IMR-90 (cell line): ENCODE data around the gene MAGI1. TPM values are rescaled to one million over a fixed set of nuclear protein-coding genes. Genes with fewer than 3 reads are reported as not detected.

Source experiments
- ATAC-seq: fragments of 200-7000 bp; cut with Tn5 transposase; 2 replicates; pipeline ENCODE4 v1.9.1; 2020; ENCODE audit warnings: low read depth, mild to moderate bottlenecking, moderate library complexity
- BruUV-seq: library from RNA; stranded (reverse); fragments of 400-500 nt; replicated peaks from 2 replicates; lab custom pipeline; 2021; lab: Mats Ljungman, UMichigan
- CTCF ChIA-PET: fragments of 300-600 bp; formaldehyde crosslinking; extraction: SDS; loops from one replicate; lab custom pipeline; 2021; ENCODE audit warnings: antibody characterized with exemption; lab: Yijun Ruan, JAX
- POLR2A ChIA-PET: fragments of 300-600 bp; sonication (Branson Sonifier 250); formaldehyde crosslinking; loops from one replicate; lab custom pipeline; 2022; ENCODE audit warnings: antibody characterized with exemption; ENCODE audit not compliant: unreplicated experiment; lab: Charles Lee
- DNase-seq: peaks from one replicate; pipeline ENCODE4 v3.0.0; 2013
- H2AFZ ChIP-seq: replicated peaks from 2 replicates; pipeline ENCODE3; 2013; ENCODE audit warnings: low read length, mild to moderate bottlenecking; ENCODE audit not compliant: poor library complexity
- H2AK5ac ChIP-seq: 2 replicates; pipeline ENCODE4 v1.6.1; 2013; ENCODE audit warnings: low read depth, low read length, inconsistent platforms
- H2AK9ac ChIP-seq: replicated peaks from 2 replicates; pipeline ENCODE3; 2013; ENCODE audit warnings: mild to moderate bottlenecking, low read depth, low read length, moderate library complexity; ENCODE audit not compliant: poor library complexity
- H2BK120ac ChIP-seq: 2 replicates; pipeline ENCODE4 v1.6.1; 2013; ENCODE audit warnings: low read depth, low read length, inconsistent platforms
- H2BK15ac ChIP-seq: 3 replicates; pipeline ENCODE4 v1.6.1; 2013; ENCODE audit warnings: low read depth, low read length, inconsistent platforms
- H2BK20ac ChIP-seq: 2 replicates; pipeline ENCODE4 v1.6.1; 2013; ENCODE audit warnings: low read depth, mild to moderate bottlenecking, inconsistent platforms, low read length, moderate library complexity
- H2BK5ac ChIP-seq: 2 replicates; pipeline ENCODE4 v1.6.1; 2013; ENCODE audit warnings: mild to moderate bottlenecking, low read depth, low read length, inconsistent platforms; ENCODE audit not compliant: poor library complexity, severe bottlenecking
- H3K14ac ChIP-seq: replicated peaks from 2 replicates; pipeline ENCODE4 v1.6.1; 2013; ENCODE audit warnings: low read depth, low read length, inconsistent platforms
- H3K18ac ChIP-seq: 2 replicates; pipeline ENCODE4 v1.6.1; 2013; ENCODE audit warnings: low read depth, low read length, control low read depth
- H3K23ac ChIP-seq: 2 replicates; pipeline ENCODE4 v1.6.1; 2013; ENCODE audit warnings: low read depth, low read length, inconsistent platforms
- H3K27ac ChIP-seq: 2 replicates; pipeline ENCODE4 v1.5.1; 2013; ENCODE audit warnings: mild to moderate bottlenecking, control low read depth, low read length; ENCODE audit not compliant: insufficient read depth
- H3K27me3 ChIP-seq: 2 replicates; pipeline ENCODE4 v1.6.1; 2013; ENCODE audit warnings: low read length; ENCODE audit not compliant: control insufficient read depth, insufficient read depth
- H3K36me3 ChIP-seq: 2 replicates; pipeline ENCODE4 v1.6.1; 2013; ENCODE audit warnings: low read length, mixed read lengths; ENCODE audit not compliant: control insufficient read depth, insufficient read depth
- H3K4ac ChIP-seq: 2 replicates; pipeline ENCODE4 v1.6.1; 2013; ENCODE audit warnings: low read depth, low read length, inconsistent platforms
- H3K4me1 ChIP-seq: 2 replicates; pipeline ENCODE4 v1.6.1; 2013; ENCODE audit warnings: low read length, mixed read lengths; ENCODE audit not compliant: control insufficient read depth, insufficient read depth
- H3K4me2 ChIP-seq: 2 replicates; pipeline ENCODE4 v1.6.1; 2013; ENCODE audit warnings: low read depth, mild to moderate bottlenecking, control low read depth, low read length, moderate library complexity
- H3K4me3 ChIP-seq: 2 replicates; pipeline ENCODE4 v1.5.1; 2013; ENCODE audit warnings: low read depth, mild to moderate bottlenecking, control low read depth, low read length, moderate library complexity; ENCODE audit not compliant: insufficient read depth
- H3K56ac ChIP-seq: 2 replicates; pipeline ENCODE4 v1.6.1; 2013; ENCODE audit warnings: low read length, inconsistent platforms; ENCODE audit not compliant: insufficient read depth; ENCODE audit errors: extremely low read depth
- H3K79me1 ChIP-seq, 2 experiments: 2 replicates each; pipeline ENCODE4 v1.6.1; 2013; ENCODE audit warnings: low read length in 2 of 2, inconsistent platforms in 1 of 2, low read depth in 1 of 2
- H3K9ac ChIP-seq: 2 replicates; pipeline ENCODE4 v1.6.1; 2013; ENCODE audit warnings: low read depth, low read length, control low read depth
- H3K9me1 ChIP-seq: 2 replicates; pipeline ENCODE4 v1.6.1; 2013; ENCODE audit warnings: low read length, inconsistent platforms; ENCODE audit not compliant: insufficient read depth
- H3K9me3 ChIP-seq: 2 replicates; pipeline ENCODE4 v1.6.1; 2013; ENCODE audit warnings: low read length; ENCODE audit not compliant: control insufficient read depth, insufficient read depth
- H4K20me1 ChIP-seq: 2 replicates; pipeline ENCODE4 v1.6.1; 2013; ENCODE audit warnings: low read length, inconsistent platforms; ENCODE audit not compliant: insufficient read depth
- H4K5ac ChIP-seq: 2 replicates; pipeline ENCODE4 v1.6.1; 2013; ENCODE audit warnings: mild to moderate bottlenecking, low read depth, low read length, control low read depth
- H4K8ac ChIP-seq, 2 experiments: 2 replicates each; pipeline ENCODE4 v1.6.1; 2013; ENCODE audit warnings: low read depth in 2 of 2, low read length in 2 of 2, control low read depth in 1 of 2, inconsistent platforms in 1 of 2
- H4K91ac ChIP-seq: 2 replicates; pipeline ENCODE4 v1.6.1; 2013; ENCODE audit warnings: low read depth, low read length, inconsistent platforms; ENCODE audit not compliant: insufficient read depth
- CEBPB ChIP-seq: IDR thresholded peaks from 2 replicates; pipeline ENCODE4 v1.6.1; 2012; ENCODE audit warnings: low read depth, low read length, improper control_type of control experiment
- MAFK ChIP-seq: IDR thresholded peaks from 2 replicates; pipeline ENCODE4 v1.6.1; 2012; ENCODE audit warnings: low read depth, low read length, improper control_type of control experiment
- POLR2A ChIP-seq: IDR thresholded peaks from 2 replicates; pipeline ENCODE4 v1.6.1; 2012; ENCODE audit warnings: mild to moderate bottlenecking, low read depth, low read length
- WGBS, 2 experiments: methylation state at CpG; one replicate each; pipeline versions ENCODE4 v1.1.5 to v1.1.7; 2013; ENCODE audit warnings: missing lambda C conversion rate in 2 of 2; ENCODE audit not compliant: insufficient read length in 1 of 2; ENCODE audit errors: extremely low coverage in 2 of 2; 5-methylcytosine and 5-hydroxymethylcytosine counted together
- dilution Hi-C: fragments of 300-500 bp; cut with HindIII; formaldehyde crosslinking; loops from one replicate; pipeline ENCODE4 v1.14.3; 2018; ENCODE audit warnings: low sequenced_read_pairs; ENCODE audit not compliant: unreplicated experiment
- in situ Hi-C: fragments of 300-500 bp; cut with MboI; formaldehyde crosslinking; loops from 3 replicates; pipeline ENCODE4 v1.14.3; 2019; ENCODE audit warnings: low sequenced_read_pairs, inconsistent platforms, mixed read lengths
- intact Hi-C: fragments of 100-400 bp; cut with micrococcal nuclease; formaldehyde crosslinking; loops from 2 replicates; pipeline ENCODE4 v1.10.0; 2022
- polyA plus RNA-seq, 3 experiments: library from polyadenylated mRNA; depleted of rRNA; stranded (reverse); fragments of >200 nt; gene quantifications; 2 replicates each; pipeline ENCODE4 v1.2.3, GENCODE V29; 2012; ENCODE audit warnings: low replicate concordance in 1 of 3
- total RNA-seq: library from RNA; depleted of rRNA; stranded (reverse); fragments of >200 nt; gene quantifications from 2 replicates; pipeline ENCODE4 v1.2.3, GENCODE V29; 2012

Gene MAGI1
- total and polyA plus RNA-seq, 2 of the 4 experiments (the other 2 are of a cell fraction) = 14.5 to 24.2 TPM

GRCh38 chr3:65748326-65748725 is 290.4 kb downstream of the MAGI1 start:
- DNase-seq (no peak), ATAC-seq (no peak)
- H4K5ac ChIP-seq = no peak overlapping the region
- TF ChIP-seq POLR2A (no peak), MAFK (no peak), CEBPB (0 out of 2 replicates have a peak, but pooled peaks have one; percentile 8)
- CTCF ChIA-PET = no interaction called here
- no peak overlapping the region for H2AFZ ChIP-seq
- BruUV-seq = no TSS peak
- no peak overlapping the region for H3K14ac ChIP-seq
- H3K56ac ChIP-seq = no peak overlapping the region
- H3K9ac ChIP-seq = no peak overlapping the region
- H3K23ac ChIP-seq = no peak overlapping the region
- no peak overlapping the region for H4K91ac ChIP-seq
- peaks cover 16 to 43% of the 10 kb centered on the region in 2 experiments; a peak in 3 of 4 replicates for H3K79me1 ChIP-seq
- no peak overlapping the region for H3K4me2 ChIP-seq
- in situ Hi-C loops = loop anchor here (25.0 kb wide), 1 partner anchor 1211 kb away; no protein-coding TSS in a partner anchor
- no peak overlapping the region for H2AK5ac ChIP-seq
- H3K36me3 ChIP-seq = no peaks in the 10 kb centered on the region
- no peak overlapping the region for H3K18ac ChIP-seq
- H2BK120ac ChIP-seq = no peak overlapping the region
- H3K9me3 ChIP-seq = no peaks in the 10 kb centered on the region
- POLR2A ChIA-PET = no interaction called here
- H3K9me1 ChIP-seq = no peaks in the 10 kb centered on the region; the same call in 1 of the 2 replicates
- no CpG with 5 or more reads among the region's 1 CpG for WGBS, 2 experiments
- H3K4me3 ChIP-seq = no peak overlapping the region
- H3K4ac ChIP-seq = no peak overlapping the region
- dilution Hi-C loops = no loop called here
- no peak overlapping the region for H2BK5ac ChIP-seq
- peaks cover 14% of the 10 kb centered on the region; the same call in 1 of the 2 replicates for H4K20me1 ChIP-seq
- H2BK20ac ChIP-seq = no peak overlapping the region
- no peaks in the 10 kb centered on the region for H3K27me3 ChIP-seq
- intact Hi-C loops = no loop called here
- no peaks in the 10 kb centered on the region; the same call in 1 of the 2 replicates for H3K4me1 ChIP-seq
- H3K27ac ChIP-seq = no peak overlapping the region
- no peak overlapping the region for H2BK15ac ChIP-seq
- H2AK9ac ChIP-seq = no peak overlapping the region
- H4K8ac ChIP-seq = no peak overlapping the region
